Ishikawa (cell line): ENCODE results near the gene PIM2.
A peak's percentile ranks its signal among the peaks of the same experiment; 100 is the strongest.

Experiments
- CEBPB ChIP-seq: IDR thresholded peaks from 2 replicates; pipeline ENCODE4 v1.6.1; 2012
- CREB1 ChIP-seq: IDR thresholded peaks from 2 replicates; pipeline ENCODE4 v1.6.1; 2012; ENCODE audit warnings: low read depth
- EGR1 ChIP-seq: IDR thresholded peaks from 2 replicates; pipeline ENCODE4 v1.6.1; 2012
- EP300 ChIP-seq: IDR thresholded peaks from 2 replicates; pipeline ENCODE4 v1.6.1; 2012; ENCODE audit warnings: borderline replicate concordance
- FOXM1 ChIP-seq: IDR thresholded peaks from 2 replicates; pipeline ENCODE4 v1.6.1; 2012; ENCODE audit warnings: low read depth, borderline replicate concordance
- NFIC ChIP-seq: IDR thresholded peaks from 2 replicates; pipeline ENCODE4 v1.6.1; 2012
- RAD21 ChIP-seq: IDR thresholded peaks from 2 replicates; pipeline ENCODE4 v1.6.1; 2012; ENCODE audit warnings: low read depth
- TAF1 ChIP-seq: IDR thresholded peaks from 2 replicates; pipeline ENCODE4 v1.6.1; 2012; ENCODE audit warnings: low read depth, mild to moderate bottlenecking
- TCF12 ChIP-seq: IDR thresholded peaks from 2 replicates; pipeline ENCODE4 v1.6.1; 2012; ENCODE audit warnings: low read depth
- TEAD4 ChIP-seq: IDR thresholded peaks from 2 replicates; pipeline ENCODE4 v1.6.1; 2012
- YY1 ChIP-seq: IDR thresholded peaks from 2 replicates; pipeline ENCODE4 v1.6.1; 2012; ENCODE audit warnings: low read depth
- ZBTB7A ChIP-seq: IDR thresholded peaks from 2 replicates; pipeline ENCODE4 v1.6.1; 2012; ENCODE audit warnings: low read depth
- TF ChIP-seq, protein P1 (sequence below): IDR thresholded peaks from 2 replicates; pipeline ENCODE4 v1.6.1; 2012
- TF ChIP-seq, protein P2 (sequence below): IDR thresholded peaks from 2 replicates; pipeline ENCODE4 v1.6.1; 2012
- TF ChIP-seq, protein P3 (sequence below): IDR thresholded peaks from 2 replicates; pipeline ENCODE4 v1.6.1; 2012; ENCODE audit warnings: low read depth, mild to moderate bottlenecking

Gene PIM2

DNA sequence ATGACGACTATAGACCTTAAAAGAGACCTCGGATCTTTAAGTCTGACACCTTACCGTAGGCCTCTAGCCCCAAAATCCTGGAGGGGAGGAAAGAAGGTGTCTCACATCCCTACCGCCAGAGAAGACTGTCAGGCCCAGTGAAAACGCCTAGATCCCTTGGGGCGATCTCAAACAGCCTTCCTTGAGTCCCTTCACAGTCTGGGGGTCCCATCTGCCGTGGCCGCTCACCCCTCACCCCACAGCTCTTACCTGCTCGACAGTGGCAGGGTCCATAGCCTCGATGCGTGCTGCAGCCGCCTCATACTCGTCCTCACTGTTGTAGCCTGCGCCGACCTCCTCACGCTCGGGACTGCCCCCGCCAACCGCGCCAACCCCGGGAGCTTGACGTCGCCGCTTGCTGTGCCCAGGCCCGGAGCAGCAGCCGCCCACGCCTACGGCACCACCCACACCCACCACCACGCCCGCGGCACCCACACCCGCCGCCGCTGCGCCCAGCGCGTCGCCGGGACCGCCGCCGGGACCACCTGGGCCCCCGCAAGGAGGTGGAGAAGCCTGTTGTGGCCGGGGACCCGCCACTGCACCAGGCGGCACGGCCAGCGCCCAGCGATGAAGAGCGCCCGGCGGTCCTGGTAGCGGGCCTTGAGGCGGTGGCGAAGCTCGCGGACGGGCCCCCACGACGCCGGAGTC is 38.0 kb upstream of the PIM2 start:
- TF ChIP-seq EGR1 (peak; percentile 62), CEBPB (no peak), TAF1 (no peak)
- TF ChIP-seq, protein P1, sequence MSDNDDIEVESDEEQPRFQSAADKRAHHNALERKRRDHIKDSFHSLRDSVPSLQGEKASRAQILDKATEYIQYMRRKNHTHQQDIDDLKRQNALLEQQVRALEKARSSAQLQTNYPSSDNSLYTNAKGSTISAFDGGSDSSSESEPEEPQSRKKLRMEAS: peak; percentile 15; the same call in 1 of the 2 replicates

DNA sequence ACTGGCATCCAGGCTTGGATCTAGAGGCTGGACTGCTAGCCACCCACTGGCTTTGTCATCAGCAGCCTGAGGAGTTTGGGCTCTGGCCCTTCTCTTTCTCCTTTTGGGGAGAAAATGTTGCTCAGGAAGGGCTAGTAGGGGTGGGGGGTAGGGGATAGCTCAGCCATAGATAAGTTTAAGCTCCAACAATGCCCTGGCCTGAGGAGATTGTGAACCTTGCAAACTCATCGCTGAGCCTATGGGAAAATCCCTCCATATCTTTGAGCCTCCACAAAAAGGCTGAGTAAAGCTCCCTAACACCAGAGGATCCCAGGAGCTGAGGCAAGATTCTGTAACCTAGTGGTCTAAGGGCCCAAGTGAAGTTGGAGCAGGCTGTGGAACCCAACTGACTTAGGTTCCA is 29.8 kb upstream of the PIM2 start:
- TF ChIP-seq YY1 (no peak), FOXM1 (no peak), CREB1 (no peak), TAF1 (no peak)
- TF ChIP-seq, protein P2, sequence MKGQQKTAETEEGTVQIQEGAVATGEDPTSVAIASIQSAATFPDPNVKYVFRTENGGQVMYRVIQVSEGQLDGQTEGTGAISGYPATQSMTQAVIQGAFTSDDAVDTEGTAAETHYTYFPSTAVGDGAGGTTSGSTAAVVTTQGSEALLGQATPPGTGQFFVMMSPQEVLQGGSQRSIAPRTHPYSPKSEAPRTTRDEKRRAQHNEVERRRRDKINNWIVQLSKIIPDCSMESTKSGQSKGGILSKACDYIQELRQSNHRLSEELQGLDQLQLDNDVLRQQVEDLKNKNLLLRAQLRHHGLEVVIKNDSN: no peak

DNA sequence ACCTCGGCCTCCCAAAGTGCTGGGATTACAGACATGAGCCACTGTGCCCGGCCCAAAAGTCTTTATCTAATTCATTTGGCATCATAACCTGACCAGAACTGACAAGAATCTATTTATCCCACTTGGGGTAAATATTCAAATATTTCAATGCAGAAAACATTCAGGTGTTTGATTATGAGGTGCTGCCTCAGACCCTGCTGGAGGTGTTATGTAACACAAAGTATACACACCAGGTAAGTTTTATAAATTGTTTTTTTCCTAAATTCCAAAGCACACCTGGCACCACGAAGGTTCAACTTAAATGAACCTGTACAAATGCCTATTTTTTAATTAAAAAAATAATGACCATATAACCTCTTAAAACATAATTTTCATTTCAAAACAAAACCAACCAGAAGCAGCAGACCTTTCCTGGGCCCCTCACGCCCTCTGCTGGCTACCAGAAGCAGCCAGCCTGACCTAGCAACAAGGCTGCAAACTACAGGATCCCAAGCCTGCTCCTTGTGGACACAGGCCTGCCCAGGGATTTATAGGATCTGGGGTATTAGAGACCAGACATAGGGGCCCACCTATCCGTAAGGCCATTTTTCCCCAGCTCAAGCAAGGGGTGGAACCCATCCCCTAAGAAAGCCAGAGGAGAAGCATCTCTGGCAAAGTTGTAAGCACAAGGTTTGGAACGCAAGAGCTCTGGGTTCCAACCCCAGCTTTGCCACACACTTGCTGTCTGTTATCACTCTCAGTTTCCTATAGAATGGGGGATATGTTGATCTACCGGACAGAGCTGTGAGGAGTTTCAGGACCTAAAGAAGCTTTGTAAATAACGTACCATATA is 26.9 kb upstream of the PIM2 start:
- TF ChIP-seq TCF12: no peak
- peak; percentile 49; the same call in 1 of the 2 replicates for TF ChIP-seq RAD21
- no peak for TF ChIP-seq FOXM1
- TF ChIP-seq CEBPB: no peak

DNA sequence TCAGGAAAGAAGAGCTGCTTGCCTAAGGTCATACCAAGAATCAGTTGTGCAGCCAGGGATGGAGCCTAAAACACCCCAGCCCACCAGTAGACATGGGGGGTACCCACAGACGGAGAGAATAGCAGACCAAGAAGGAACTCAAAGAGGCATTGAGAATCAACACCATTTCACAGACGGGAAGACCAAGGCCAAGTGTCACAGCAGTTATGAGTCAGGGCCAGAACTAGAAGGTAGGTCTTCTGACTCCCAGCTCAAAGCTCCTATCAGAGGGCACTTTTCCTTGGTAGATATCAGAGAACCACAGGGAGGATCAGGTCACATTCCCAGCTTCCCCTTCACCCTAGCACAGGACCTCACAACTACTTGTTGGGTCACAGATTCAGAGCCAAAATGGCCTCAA is 24.1 kb upstream of the PIM2 start:
- TF ChIP-seq EP300: no peak
- TF ChIP-seq CREB1: no peak
- TF ChIP-seq, protein P2: no peak
- no peak for TF ChIP-seq CEBPB
- no peak for TF ChIP-seq TAF1
- no peak for TF ChIP-seq RAD21
- TF ChIP-seq FOXM1: no peak
- no peak for TF ChIP-seq YY1
- TF ChIP-seq ZBTB7A: no peak
- no peak for TF ChIP-seq EGR1
- TF ChIP-seq, protein P3, sequence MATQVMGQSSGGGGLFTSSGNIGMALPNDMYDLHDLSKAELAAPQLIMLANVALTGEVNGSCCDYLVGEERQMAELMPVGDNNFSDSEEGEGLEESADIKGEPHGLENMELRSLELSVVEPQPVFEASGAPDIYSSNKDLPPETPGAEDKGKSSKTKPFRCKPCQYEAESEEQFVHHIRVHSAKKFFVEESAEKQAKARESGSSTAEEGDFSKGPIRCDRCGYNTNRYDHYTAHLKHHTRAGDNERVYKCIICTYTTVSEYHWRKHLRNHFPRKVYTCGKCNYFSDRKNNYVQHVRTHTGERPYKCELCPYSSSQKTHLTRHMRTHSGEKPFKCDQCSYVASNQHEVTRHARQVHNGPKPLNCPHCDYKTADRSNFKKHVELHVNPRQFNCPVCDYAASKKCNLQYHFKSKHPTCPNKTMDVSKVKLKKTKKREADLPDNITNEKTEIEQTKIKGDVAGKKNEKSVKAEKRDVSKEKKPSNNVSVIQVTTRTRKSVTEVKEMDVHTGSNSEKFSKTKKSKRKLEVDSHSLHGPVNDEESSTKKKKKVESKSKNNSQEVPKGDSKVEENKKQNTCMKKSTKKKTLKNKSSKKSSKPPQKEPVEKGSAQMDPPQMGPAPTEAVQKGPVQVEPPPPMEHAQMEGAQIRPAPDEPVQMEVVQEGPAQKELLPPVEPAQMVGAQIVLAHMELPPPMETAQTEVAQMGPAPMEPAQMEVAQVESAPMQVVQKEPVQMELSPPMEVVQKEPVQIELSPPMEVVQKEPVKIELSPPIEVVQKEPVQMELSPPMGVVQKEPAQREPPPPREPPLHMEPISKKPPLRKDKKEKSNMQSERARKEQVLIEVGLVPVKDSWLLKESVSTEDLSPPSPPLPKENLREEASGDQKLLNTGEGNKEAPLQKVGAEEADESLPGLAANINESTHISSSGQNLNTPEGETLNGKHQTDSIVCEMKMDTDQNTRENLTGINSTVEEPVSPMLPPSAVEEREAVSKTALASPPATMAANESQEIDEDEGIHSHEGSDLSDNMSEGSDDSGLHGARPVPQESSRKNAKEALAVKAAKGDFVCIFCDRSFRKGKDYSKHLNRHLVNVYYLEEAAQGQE: no peak

DNA sequence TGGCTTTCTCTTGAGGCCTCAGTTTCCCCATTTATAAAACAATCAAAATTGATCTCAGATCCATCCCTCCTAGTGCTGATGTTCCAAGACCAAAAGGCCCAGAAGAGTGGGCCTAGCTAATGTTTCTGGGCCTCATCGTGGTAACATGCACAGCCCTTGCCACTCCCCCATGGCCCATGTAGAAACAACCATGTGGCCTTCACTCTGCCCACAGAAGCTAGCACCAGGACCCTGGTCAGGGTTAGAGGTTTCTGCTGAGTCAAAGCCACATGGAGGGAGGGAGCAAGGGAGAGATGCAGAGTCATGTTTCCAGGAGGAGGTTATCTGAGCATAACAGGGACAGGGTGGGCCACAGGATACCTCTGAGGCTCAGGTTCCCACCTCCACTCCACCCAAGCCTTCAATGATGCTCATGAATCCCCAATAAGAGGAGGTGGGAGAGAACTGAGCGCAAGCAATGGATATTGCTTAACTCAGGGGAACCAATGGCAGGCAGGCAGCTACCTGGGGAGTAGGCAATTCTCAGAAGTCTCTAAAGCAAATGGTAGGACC is 21.7 kb upstream of the PIM2 start:
- TF ChIP-seq ZBTB7A (no peak), NFIC (no peak), YY1 (no peak), TAF1 (no peak), TEAD4 (no peak)
- TF ChIP-seq, protein P1: no peak
- TF ChIP-seq, protein P3: no peak

DNA sequence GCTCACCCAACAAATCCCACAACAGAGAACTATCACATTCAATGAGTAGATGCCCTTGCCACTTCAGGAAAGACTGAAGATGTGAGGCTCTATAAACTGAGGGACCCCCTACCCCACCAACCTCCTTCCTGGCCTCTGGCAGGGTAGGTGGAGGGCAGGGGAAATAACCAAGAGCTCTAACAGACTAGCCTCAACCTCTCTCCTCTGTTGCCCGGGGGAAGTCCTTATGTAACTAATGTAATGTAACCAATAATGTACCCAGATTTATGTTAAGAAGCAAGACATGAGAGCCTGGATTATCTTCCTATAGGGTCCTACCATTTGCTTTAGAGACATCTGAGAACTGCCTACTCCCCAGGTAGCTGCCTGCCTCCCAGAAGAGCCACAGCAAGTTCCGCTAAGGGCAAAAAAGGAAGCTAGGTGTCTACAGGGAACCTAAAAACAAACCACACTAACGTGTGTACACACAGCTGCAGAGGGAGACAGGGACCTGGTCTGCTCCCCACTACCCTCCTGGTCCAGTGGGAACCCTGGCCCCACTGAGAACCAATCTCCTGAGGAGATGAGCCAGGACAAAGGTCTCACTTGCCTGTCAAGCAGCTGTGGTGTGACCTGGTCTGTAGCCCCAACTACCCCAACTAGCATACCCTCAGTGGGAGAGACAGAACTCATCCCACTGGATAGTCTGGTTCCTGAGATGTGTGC is 20.9 kb upstream of the PIM2 start:
- TF ChIP-seq RAD21 (no peak), ZBTB7A (no peak), TCF12 (no peak), FOXM1 (no peak), CEBPB (no peak), CREB1 (no peak), EGR1 (no peak), EP300 (no peak), NFIC (no peak)
- TF ChIP-seq, protein P2: no peak
- TF ChIP-seq, protein P1: no peak
